ENCODE data around the gene NRXN3. TPM values are rescaled to one million over a fixed set of nuclear protein-coding genes. Genes with fewer than 3 reads are reported as not detected.

NRXN3 gene
- polyA plus RNA-seq, 1 donor from 2014 or later = not detected

DNA sequence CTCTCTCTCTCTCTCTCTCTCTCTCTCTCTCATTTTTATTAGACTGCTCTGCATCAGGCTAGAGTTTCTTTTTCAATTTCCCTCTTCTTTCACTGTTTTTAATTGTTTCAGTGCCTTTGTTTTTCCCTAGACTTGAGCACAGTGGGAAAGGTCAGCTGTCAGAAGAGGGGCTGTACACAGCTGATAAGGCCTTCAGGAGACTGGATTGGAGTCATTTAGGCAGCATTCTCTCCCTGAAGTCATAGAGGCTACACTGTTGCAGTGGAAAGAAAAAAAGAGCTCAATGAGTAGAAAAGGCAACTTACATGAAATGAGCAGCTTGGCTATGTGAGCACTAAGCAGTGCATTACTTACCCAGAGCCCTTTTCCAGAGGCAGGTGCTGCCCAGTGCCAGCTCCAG lies 456.9 kb downstream of the NRXN3 start:
- H3K4me3 Mint-ChIP-seq = no peak overlapping the region
- H3K4me1 Mint-ChIP-seq = no peaks in the 10 kb centered on the region
- H3K9me3 Mint-ChIP-seq = no peaks in the 10 kb centered on the region
- H3K36me3 Mint-ChIP-seq = no peaks in the 10 kb centered on the region
- no peak overlapping the region for H3K27ac Mint-ChIP-seq
- H3K27me3 Mint-ChIP-seq = no peaks in the 10 kb centered on the region

DNA sequence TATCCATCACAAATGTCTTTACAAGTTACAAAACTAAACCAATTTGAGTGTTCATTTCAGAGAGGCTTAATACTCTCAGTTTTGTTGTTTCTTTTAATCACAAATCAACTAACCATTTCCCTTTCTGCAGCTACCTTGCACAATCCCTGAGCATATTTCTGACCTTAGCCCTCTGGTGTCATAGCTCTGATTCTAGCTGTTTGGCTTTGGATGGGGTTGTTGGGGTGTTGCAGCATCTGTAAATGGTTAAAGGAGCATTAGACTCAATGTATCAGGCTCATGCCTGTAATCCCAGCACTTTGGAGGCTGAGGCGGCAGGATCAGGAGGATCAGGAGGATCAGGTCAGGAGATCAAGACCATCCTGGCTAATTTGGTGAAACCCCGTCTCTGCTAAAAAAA lies 461.4 kb downstream of the NRXN3 start:
- Mint-ChIP-seq H3K36me3 (no peaks in the 10 kb centered on the region), H3K4me3 (no peak overlapping the region), H3K27ac (no peak overlapping the region), H3K4me1 (no peaks in the 10 kb centered on the region), H3K9me3 (peaks cover 0 to 4% (median 3%) of the 10 kb centered on the region in 3 donors), H3K27me3 (peaks cover 3% of the 10 kb centered on the region)

DNA sequence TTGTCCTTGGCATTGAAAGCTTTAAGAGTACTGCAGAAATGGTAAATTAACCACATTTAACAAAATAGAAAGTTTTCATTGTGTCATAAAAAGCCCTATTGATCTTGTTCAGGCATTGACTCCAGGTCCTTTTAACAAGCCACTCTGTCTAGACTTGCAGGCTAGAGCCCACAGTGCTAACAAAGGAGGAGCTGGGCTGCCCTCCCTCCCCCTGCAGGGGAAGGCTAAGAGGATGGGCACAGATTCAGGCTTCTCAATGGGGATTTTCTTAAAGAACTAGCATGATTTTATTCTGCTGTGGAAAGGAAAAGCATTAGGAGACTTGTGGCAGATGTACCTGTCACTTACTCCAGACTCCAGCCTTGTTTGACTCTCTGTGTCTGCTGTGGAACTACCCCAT lies 463.6 kb downstream of the NRXN3 start:
- Mint-ChIP-seq H3K27ac (no peak overlapping the region), H3K27me3 (peaks cover 3% of the 10 kb centered on the region), H3K9me3 (peaks cover 0 to 7% (median 5%) of the 10 kb centered on the region in 3 donors), H3K4me1 (no peaks in the 10 kb centered on the region), H3K4me3 (no peak overlapping the region), H3K36me3 (no peaks in the 10 kb centered on the region)

DNA sequence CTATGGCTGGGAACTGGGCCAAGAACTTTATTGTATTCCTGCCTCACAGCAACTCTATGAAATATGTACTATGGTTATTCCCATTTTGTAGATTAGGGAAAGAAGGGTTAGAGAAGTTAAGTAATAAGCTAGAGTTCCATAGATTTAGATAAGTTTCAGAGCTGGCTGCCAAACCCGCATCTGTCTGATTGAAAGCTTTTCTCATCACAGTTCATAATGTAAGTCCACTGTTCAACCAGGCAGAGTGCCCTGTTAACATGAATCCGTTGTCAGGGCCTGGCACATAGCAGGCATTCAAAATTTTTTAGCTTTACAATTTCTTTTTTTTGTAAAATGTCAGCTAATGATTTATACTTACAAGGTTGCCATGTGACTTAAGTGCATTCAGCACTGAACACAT lies 467.3 kb downstream of the NRXN3 start:
- H3K27me3 Mint-ChIP-seq = peaks cover 3% of the 10 kb centered on the region
- no peaks in the 10 kb centered on the region for H3K36me3 Mint-ChIP-seq
- H3K27ac Mint-ChIP-seq = no peak overlapping the region
- peaks cover 0 to 7% (median 5%) of the 10 kb centered on the region in 3 donors for H3K9me3 Mint-ChIP-seq
- H3K4me1 Mint-ChIP-seq = no peaks in the 10 kb centered on the region
- H3K4me3 Mint-ChIP-seq = no peak overlapping the region

DNA sequence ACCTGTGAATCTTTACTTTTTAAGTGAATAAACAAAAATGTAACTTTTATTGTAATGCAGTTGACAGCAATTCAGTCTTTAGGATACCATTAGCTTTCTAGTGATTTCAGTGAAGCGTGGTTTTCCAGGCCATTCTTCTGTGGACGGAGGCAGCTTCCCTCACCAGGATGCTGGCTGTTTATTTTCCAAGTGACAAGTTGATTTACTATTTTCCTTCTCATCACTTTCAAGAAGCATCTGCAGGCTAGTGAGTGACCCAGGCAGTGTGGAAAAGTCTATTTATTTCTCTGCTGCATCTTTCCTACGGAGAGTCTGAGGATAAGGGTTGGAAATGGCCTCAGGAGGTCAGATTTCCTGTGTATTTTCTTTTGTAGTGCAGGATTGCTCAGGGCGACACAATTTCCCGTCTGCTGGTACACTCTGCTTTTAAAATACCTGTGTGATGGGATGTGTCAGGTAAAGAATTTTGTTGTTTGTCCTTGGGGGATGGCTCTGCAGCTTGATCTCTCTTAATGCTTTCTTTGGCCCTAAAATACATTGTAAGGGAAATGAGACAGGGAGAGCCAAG lies 467.8 kb downstream of the NRXN3 start:
- peak overlapping the region in 1 of 4 donors; percentile 46 for H3K4me3 Mint-ChIP-seq
- H3K36me3 Mint-ChIP-seq = no peaks in the 10 kb centered on the region
- no peak overlapping the region for H3K27ac Mint-ChIP-seq
- H3K27me3 Mint-ChIP-seq = peaks cover 3% of the 10 kb centered on the region
- H3K9me3 Mint-ChIP-seq = peaks cover 0 to 7% (median 5%) of the 10 kb centered on the region in 3 donors
- no peaks in the 10 kb centered on the region for H3K4me1 Mint-ChIP-seq

DNA sequence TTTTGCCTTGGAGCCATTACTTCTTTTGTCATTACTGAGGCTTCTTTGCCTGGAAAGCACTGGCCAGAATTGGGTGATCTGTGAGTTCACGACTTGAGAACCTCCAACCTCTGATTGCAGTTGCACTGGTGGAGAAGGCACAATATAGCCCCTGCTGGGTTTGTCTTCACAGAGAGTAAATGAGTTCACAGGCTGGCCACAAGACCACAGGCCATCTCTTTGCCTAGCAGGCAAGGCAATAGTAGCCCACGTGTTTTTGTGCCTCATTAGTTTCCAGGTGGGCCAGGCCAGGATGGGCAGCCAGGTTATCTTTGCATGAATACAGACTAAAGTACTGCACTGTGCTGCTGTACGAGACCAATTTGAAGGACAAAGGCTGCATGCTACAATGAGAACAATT lies 468.8 kb downstream of the NRXN3 start:
- peaks cover 0 to 7% (median 3%) of the 10 kb centered on the region in 3 donors for H3K9me3 Mint-ChIP-seq
- peaks cover 3% of the 10 kb centered on the region for H3K27me3 Mint-ChIP-seq
- no peak overlapping the region for H3K4me3 Mint-ChIP-seq
- H3K4me1 Mint-ChIP-seq = no peaks in the 10 kb centered on the region
- no peak overlapping the region for H3K27ac Mint-ChIP-seq
- no peaks in the 10 kb centered on the region for H3K36me3 Mint-ChIP-seq

DNA sequence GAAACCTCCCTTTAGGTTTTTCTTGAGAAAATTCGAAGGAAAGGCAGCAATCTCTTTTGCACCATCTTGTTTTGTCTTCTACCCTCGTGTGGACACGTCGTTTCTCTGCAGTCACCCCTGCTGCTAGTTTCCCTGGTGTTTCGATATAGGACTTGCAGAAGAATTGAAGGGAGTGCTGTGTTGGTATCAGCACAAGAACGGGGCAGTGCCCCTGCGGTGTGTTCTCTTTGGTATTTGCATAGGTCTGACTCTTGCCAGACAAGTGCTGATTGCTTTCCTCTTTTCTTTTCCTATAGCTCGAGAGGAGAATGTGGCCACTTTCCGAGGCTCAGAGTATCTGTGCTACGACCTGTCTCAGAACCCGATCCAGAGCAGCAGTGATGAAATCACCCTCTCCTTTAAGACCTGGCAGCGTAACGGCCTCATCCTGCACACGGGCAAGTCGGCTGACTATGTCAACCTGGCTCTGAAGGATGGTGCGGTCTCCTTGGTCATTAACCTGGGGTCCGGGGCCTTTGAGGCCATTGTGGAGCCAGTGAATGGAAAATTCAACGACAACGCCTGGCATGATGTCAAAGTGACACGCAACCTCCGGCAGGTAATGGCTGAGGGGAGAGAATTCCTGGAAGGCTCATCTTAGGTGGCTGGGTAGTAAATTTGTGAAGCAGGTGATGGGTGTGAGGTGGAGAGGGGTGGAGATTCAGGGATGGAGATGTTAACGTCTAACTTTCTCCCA lies 474.8 kb downstream of the NRXN3 start:
- Mint-ChIP-seq H3K4me3 (no peak overlapping the region), H3K27me3 (peaks cover 2% of the 10 kb centered on the region), H3K36me3 (no peaks in the 10 kb centered on the region), H3K9me3 (peaks cover 0 to 3% (median 3%) of the 10 kb centered on the region in 3 donors), H3K27ac (no peak overlapping the region), H3K4me1 (no peaks in the 10 kb centered on the region)

DNA sequence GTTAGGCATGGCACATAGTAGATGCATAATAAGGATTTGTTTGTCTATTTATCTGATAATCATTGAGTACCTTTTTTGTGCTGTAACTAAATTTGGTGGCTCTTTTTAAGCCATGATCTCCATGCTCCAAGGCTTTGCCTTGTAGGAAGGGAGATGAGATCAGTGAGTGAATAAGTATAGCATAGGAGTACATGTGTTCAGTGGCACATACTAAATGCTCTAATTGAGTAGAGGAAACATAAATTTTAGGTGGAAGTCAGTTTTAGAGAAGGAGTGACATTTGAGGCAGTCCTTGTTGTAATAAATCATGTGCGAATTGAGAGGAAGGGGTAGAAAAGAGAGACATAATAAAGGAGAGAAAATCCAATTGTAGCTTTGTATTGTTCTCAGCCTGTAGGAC lies 482.6 kb downstream of the NRXN3 start:
- Mint-ChIP-seq H3K4me3 (no peak overlapping the region), H3K27ac (no peak overlapping the region), H3K4me1 (no peaks in the 10 kb centered on the region), H3K9me3 (peaks cover 3% of the 10 kb centered on the region in 3 donors), H3K27me3 (peaks cover 2% of the 10 kb centered on the region), H3K36me3 (no peaks in the 10 kb centered on the region)

DNA sequence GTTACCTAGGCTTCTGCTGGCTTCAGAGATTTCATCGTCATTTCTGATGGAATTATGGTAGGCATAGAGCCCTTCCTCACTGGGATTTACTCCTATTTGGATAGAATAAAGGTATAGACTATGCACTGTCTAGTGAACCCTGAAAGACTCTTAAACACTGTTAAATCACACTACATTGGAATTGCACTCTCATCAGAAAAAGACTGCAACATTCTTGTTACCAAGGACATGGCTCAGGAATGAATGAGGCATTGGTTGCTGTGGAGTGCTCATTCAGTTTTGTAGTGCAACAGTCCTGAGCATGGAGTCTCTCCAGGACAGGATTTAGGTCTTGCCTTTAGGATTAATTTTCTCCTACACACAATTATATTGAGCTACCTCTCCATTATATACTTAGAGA lies 483.0 kb downstream of the NRXN3 start:
- Mint-ChIP-seq H3K36me3 (no peaks in the 10 kb centered on the region), H3K27ac (no peak overlapping the region), H3K9me3 (peaks cover 3% of the 10 kb centered on the region in 3 donors), H3K27me3 (peaks cover 2% of the 10 kb centered on the region), H3K4me1 (peaks cover 0 to 2% (median 0%) of the 10 kb centered on the region in 3 donors), H3K4me3 (no peak overlapping the region)

DNA sequence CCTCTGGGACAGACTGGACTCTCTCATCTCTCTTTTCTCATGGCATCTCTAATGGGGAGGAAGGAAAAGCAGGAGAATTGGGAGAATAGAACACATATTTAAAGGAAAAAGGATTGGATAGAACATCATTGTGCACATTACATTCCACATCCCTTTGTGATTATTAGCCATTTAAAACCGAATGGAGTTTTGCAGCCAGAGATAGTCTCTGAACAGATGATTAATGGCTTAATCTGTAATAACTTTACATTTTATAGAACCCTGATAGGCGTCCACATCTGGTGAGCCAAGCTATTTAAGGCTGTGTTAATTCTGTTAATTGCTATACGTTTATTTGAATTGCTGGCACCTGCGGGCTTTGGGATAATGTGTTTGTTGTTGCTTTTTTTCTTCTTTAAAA lies 487.3 kb downstream of the NRXN3 start:
- Mint-ChIP-seq H3K4me3 (no peak overlapping the region), H3K27me3 (no peaks in the 10 kb centered on the region), H3K27ac (no peak overlapping the region), H3K9me3 (peaks cover 0 to 1% (median 0%) of the 10 kb centered on the region in 3 donors), H3K36me3 (no peaks in the 10 kb centered on the region), H3K4me1 (peaks cover 0 to 2% (median 0%) of the 10 kb centered on the region in 3 donors)

DNA sequence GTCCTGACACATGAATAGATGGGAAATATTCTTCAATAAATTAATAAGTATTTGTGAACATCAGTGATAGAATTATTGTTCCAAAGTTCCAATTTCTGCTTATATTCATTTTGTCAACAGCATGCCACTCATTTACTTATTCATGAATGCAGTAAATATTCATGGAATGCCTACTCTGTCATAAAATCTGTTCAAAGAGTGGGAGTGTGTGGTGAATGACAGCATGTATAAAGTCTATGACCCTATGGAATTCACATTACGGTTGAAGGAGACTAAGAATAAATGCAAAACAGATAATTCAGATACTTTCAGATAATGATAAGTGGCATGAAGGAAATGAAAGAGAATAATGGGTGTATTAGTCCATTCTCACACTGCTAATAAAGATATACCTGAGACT lies 494.7 kb downstream of the NRXN3 start:
- no peak overlapping the region for H3K27ac Mint-ChIP-seq
- peaks cover 0 to 4% (median 0%) of the 10 kb centered on the region in 3 donors for H3K9me3 Mint-ChIP-seq
- no peaks in the 10 kb centered on the region for H3K4me1 Mint-ChIP-seq
- H3K4me3 Mint-ChIP-seq = no peak overlapping the region
- H3K27me3 Mint-ChIP-seq = no peaks in the 10 kb centered on the region
- H3K36me3 Mint-ChIP-seq = no peaks in the 10 kb centered on the region

DNA sequence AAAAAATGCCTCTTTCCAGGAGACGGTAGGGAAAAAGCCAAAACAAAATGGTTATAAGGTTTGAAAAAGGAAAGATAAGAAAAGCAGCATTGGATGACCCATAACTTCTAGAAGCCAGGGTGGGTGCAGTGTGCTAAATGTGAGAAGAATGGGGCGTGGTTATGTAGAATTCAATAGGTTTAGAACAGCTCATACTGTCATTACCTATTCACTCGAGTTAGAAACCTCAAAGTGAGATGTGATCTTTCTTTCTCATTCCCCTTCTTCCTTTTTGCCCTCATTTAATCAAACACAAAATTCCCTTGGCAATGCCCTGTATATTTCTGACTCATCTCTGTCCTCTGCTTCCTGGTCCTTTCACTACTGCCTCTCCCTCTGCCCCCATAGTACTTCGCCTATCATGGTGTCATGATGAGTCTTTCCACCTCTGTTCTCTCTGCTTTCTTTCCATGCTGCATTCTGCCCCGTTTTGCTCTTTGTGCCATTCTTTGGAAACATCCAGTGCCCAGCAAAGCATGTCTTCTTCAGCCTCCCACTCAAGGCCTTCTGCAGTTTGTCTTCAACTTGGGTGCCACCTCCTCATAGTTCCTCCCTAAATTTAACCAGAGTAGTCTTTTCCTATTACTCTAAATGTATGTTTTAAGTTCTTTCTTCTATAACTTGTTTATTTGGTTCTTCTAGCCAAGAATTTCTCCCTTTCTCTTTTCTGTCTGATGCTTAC lies 496.3 kb downstream of the NRXN3 start:
- Mint-ChIP-seq H3K27me3 (no peaks in the 10 kb centered on the region), H3K27ac (no peak overlapping the region), H3K4me1 (peaks cover 0 to 2% (median 0%) of the 10 kb centered on the region in 3 donors), H3K9me3 (peaks cover 0 to 4% (median 2%) of the 10 kb centered on the region in 3 donors), H3K36me3 (no peaks in the 10 kb centered on the region), H3K4me3 (no peak overlapping the region)

DNA sequence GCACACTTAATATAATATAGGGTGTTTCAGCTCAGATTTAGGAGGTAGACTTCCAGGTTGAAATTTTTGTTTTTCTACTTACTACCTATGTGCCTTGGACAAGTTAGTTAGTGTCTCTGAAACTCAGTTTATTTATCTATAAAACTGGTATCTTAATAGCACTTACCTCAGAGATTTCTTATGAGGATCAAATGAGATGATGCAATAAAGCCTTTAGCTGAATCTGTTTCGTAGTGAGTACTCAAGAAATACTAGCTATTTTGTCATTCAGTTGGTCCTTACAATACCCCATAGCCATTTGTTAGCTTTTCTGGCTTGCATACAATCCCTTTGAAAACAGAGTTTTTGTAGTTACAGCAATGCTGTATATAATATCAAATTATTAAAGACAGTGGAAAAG lies 497.0 kb downstream of the NRXN3 start:
- Mint-ChIP-seq H3K4me1 (peaks cover 0 to 2% (median 0%) of the 10 kb centered on the region in 3 donors), H3K4me3 (no peak overlapping the region), H3K36me3 (no peaks in the 10 kb centered on the region), H3K9me3 (peaks cover 0 to 4% (median 2%) of the 10 kb centered on the region in 3 donors), H3K27ac (no peak overlapping the region), H3K27me3 (no peaks in the 10 kb centered on the region)

DNA sequence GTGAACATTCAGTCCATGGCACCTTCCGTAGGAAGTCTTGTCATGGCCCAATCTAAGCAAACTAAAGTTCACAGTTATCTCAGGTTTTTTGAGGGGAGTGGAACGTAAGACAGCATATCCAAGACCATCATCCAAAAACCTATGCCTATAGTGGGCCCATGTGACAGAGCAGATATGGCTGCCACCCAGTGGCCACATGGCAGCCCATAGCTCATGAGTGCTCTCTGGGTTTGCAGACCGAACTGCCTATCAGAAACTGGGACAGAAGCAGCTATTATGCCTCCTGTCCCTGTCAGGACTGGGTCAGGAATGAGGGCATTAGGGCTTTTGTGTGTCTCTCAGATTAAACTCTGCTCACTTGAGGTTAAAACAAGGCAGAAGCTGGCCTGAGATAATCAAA lies 503.7 kb downstream of the NRXN3 start:
- Mint-ChIP-seq H3K4me3 (no peak overlapping the region), H3K36me3 (no peaks in the 10 kb centered on the region), H3K4me1 (peaks cover 0 to 2% (median 0%) of the 10 kb centered on the region in 3 donors), H3K27ac (no peak overlapping the region), H3K9me3 (peaks cover 0 to 6% (median 2%) of the 10 kb centered on the region in 3 donors), H3K27me3 (no peaks in the 10 kb centered on the region)

DNA sequence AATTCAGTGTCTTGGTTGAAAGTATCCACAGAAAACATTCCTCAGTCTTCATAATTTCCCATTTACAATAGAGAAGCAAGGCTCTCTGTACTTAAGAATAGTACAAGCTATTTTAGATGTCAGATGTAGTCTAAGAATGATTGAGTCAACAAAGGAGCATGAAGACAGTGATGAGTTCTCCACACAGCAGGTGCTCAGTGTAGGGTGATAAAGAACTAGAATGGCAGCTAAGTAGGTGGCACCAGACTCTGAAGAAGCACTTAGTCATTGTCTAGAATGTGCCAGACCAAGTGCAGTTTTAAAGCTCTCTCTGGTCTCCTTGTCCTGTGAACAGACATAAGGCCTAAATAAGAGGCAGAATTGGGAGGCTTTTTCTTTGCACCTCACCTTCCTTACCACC lies 504.6 kb downstream of the NRXN3 start:
- Mint-ChIP-seq H3K4me1 (peaks cover 0 to 2% (median 0%) of the 10 kb centered on the region in 3 donors), H3K36me3 (no peaks in the 10 kb centered on the region), H3K4me3 (no peak overlapping the region), H3K27me3 (no peaks in the 10 kb centered on the region), H3K9me3 (peaks cover 0 to 2% (median 2%) of the 10 kb centered on the region in 3 donors), H3K27ac (no peak overlapping the region)
